Smooth muscle cell (in vitro differentiated cells): ENCODE measurements around the gene AQP2. TPM values are rescaled to one million over a fixed set of nuclear protein-coding genes. Genes with fewer than 3 reads are reported as not detected.
"Not testable (repeated sequence)": the region's sequence is repeated elsewhere in the genome, so short reads cannot be mapped to it uniquely, and the experiment has no call there.

Source experiments
- DNase-seq: peaks from one replicate; lab custom pipeline; 2025; ENCODE audit not compliant: unreplicated experiment; lab: John Stamatoyannopoulos, UW
- H2AFZ ChIP-seq: fragments of 200-600 bp; sonication (generic); 2 replicates; pipeline ENCODE4 v1.6.0; 2016; ENCODE audit warnings: antibody characterized with exemption, low read depth, mild to moderate bottlenecking
- H3F3A ChIP-seq: fragments of 200-600 bp; sonication (generic); 2 replicates; pipeline ENCODE4 v1.6.0; 2017; ENCODE audit warnings: antibody characterized with exemption, low read depth
- H3K27ac ChIP-seq: fragments of 200-600 bp; sonication (generic); 2 replicates; pipeline ENCODE4 v1.5.1; 2016; ENCODE audit warnings: low read depth, mild to moderate bottlenecking
- H3K27me3 ChIP-seq: fragments of 200-600 bp; sonication (generic); 2 replicates; pipeline ENCODE4 v1.6.1; 2016; ENCODE audit warnings: low read depth, mild to moderate bottlenecking
- H3K36me3 ChIP-seq: fragments of 200-600 bp; sonication (generic); 2 replicates; pipeline ENCODE4 v1.5.1; 2016; ENCODE audit warnings: low read depth
- H3K4me1 ChIP-seq: fragments of 200-600 bp; sonication (generic); 2 replicates; pipeline ENCODE4 v1.5.1; 2016; ENCODE audit warnings: low read depth
- H3K4me2 ChIP-seq: fragments of 200-600 bp; sonication (generic); 2 replicates; pipeline ENCODE4 v1.6.0; 2016; ENCODE audit warnings: mild to moderate bottlenecking
- H3K4me3 ChIP-seq: fragments of 200-600 bp; sonication (generic); 2 replicates; pipeline ENCODE4 v1.5.1; 2016; ENCODE audit warnings: mild to moderate bottlenecking
- H3K79me2 ChIP-seq: fragments of 200-600 bp; sonication (generic); 2 replicates; pipeline ENCODE4 v1.6.0; 2016; ENCODE audit warnings: low read depth, mild to moderate bottlenecking
- H3K9ac ChIP-seq: fragments of 200-600 bp; sonication (generic); 2 replicates; pipeline ENCODE4 v1.6.0; 2016; ENCODE audit warnings: low read depth
- H3K9me3 ChIP-seq: fragments of 200-600 bp; sonication (generic); replicated peaks from 2 replicates; pipeline ENCODE4 v1.5.1; 2016; ENCODE audit warnings: low read depth
- H4K20me1 ChIP-seq: fragments of 200-600 bp; sonication (generic); 2 replicates; pipeline ENCODE4 v1.6.0; 2016; ENCODE audit warnings: low read depth
- WGBS: methylation state at CpG from one replicate; pipeline ENCODE4 v1.1.7; 2016; ENCODE audit warnings: low lambda C conversion rate; 5-methylcytosine and 5-hydroxymethylcytosine counted together
- polyA plus RNA-seq: library from polyadenylated mRNA; unstranded; fragments of >200 nt; fragmentation: Nextera tagmentation; extraction: Ambion mirVana; gene quantifications from 2 replicates; pipeline ENCODE4 v1.2.1, GENCODE V29; 2016
- total RNA-seq: library from RNA; depleted of rRNA; stranded (reverse); fragments of >200 nt; gene quantifications from 2 replicates; pipeline ENCODE4 v1.2.3, GENCODE V29; 2014
- TF ChIP-seq, protein P1 (sequence below): fragments of 200-600 bp; sonication (generic); IDR thresholded peaks from 2 replicates; pipeline ENCODE4 v1.5.1; 2017; ENCODE audit warnings: borderline replicate concordance, mild to moderate bottlenecking, antibody characterized with exemption; ENCODE audit not compliant: insufficient read depth, poor library complexity, severe bottlenecking

Gene AQP2
- total and polyA plus RNA-seq, 2 experiments from 2014 or later, result 0.13 to 0.14 TPM

DNA sequence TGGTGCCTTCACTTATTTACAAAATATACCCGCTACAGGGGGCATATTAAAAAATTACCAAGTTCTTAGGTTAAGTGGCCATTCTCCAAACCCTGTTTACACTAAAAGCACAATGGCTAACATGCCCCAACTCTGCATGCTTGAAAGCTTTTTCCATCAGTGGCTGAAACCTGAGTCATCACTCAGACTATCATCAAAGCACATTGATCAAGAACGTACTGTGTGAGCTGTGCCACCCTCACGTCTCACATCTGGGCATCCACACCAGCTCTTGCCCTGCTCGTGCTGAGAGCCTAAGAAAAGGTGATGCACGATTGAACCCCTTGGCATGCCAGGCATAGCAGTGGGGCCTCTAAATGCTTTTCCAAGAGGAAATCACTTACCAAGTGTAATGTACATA lies 35.4 kb downstream of the AQP2 start:
- Histone ChIP-seq H3K4me1 (peaks cover 15% of the 10 kb centered on the region), H2AFZ (no peak overlapping the region), H3K79me2 (no peaks in the 10 kb centered on the region), H3K4me2 (no peak overlapping the region), H3K27ac (no peak overlapping the region), H4K20me1 (peaks cover 4% of the 10 kb centered on the region), H3K9me3 (no peaks in the 10 kb centered on the region), H3K4me3 (no peak overlapping the region), H3F3A (peaks cover 16% of the 10 kb centered on the region), H3K27me3 (peaks cover 1% of the 10 kb centered on the region), H3K36me3 (no peaks in the 10 kb centered on the region), H3K9ac (no peak overlapping the region)
- TF ChIP-seq, protein P1, sequence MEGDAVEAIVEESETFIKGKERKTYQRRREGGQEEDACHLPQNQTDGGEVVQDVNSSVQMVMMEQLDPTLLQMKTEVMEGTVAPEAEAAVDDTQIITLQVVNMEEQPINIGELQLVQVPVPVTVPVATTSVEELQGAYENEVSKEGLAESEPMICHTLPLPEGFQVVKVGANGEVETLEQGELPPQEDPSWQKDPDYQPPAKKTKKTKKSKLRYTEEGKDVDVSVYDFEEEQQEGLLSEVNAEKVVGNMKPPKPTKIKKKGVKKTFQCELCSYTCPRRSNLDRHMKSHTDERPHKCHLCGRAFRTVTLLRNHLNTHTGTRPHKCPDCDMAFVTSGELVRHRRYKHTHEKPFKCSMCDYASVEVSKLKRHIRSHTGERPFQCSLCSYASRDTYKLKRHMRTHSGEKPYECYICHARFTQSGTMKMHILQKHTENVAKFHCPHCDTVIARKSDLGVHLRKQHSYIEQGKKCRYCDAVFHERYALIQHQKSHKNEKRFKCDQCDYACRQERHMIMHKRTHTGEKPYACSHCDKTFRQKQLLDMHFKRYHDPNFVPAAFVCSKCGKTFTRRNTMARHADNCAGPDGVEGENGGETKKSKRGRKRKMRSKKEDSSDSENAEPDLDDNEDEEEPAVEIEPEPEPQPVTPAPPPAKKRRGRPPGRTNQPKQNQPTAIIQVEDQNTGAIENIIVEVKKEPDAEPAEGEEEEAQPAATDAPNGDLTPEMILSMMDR, result no peak
- DNase-seq, result no peak
- WGBS, result 67% methylated on average over 5 of the region's 5 CpGs

DNA sequence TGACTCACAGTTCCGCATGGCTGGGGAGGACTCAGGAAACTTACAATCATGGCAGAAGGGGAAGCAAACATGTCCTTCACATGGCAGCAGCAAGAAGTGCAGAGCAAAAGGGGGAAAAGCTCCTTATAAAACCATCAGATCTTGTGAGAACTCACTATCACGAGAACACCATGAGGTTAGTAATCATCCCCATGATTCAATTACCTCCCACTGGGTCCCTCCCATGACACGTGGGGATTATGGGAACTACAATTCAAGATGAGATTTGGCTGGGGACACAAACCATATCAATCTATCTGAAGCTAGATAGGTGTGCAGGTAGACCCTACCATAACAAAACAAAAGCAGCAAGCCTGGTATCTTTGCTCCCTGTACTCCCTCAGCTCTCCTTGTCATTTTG lies 35.9 kb downstream of the AQP2 start:
- not testable (repeated sequence) for H3K4me2 ChIP-seq, H3K9me3 ChIP-seq, H3K27me3 ChIP-seq, DNase-seq, H4K20me1 ChIP-seq, H3K9ac ChIP-seq, H3K36me3 ChIP-seq, H3K79me2 ChIP-seq, H3K4me3 ChIP-seq, H2AFZ ChIP-seq, H3K27ac ChIP-seq
- 87% methylated on average over 3 of the region's 3 CpGs for WGBS
- H3K4me1 ChIP-seq, result peaks cover 15% of the 10 kb centered on the region
- H3F3A ChIP-seq, result peaks cover 16% of the 10 kb centered on the region

DNA sequence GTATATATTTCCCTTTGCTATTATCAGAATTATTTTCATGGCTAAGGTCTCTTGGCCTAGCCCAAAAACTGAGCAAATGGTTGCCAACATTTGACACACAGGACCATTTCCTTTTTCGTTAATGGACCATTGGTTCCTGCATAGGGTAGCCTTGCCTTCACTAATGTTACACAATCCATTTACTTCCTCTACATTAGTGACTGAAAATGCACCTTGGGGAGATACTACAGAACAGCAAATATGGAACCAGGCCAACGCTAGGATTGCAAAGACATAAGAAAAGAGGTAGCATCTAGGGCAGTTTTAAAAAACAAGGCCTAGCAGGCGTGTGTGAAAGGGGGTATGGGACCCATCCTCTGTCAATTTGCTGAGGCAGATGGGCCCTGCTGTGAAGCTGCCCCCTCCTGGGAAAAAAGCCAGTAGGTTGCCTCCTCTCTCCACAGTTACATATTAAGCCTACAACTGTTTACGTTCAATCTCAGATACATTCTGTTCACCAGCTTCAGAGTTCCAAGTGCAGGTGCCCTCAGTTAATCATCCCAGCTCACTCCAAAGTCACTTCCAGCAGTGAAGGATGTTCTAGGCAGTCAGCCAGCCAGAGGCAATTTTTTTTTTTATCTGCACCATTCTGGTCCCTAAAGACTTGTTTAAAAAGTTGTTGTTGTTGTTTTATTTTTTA lies 37.2 kb downstream of the AQP2 start:
- WGBS, result 99% methylated on average over 4 of the region's 4 CpGs
- no peak overlapping the region for H3K27ac ChIP-seq
- H3K4me1 ChIP-seq, result peaks cover 15% of the 10 kb centered on the region
- H3K27me3 ChIP-seq, result no peaks in the 10 kb centered on the region
- H3K4me2 ChIP-seq, result no peak overlapping the region
- no peak overlapping the region for H3K9ac ChIP-seq
- H2AFZ ChIP-seq, result no peak overlapping the region
- H3K4me3 ChIP-seq, result no peak overlapping the region
- TF ChIP-seq, protein P1, result no peak
- H3F3A ChIP-seq, result peaks cover 16% of the 10 kb centered on the region
- H4K20me1 ChIP-seq, result peaks cover 4% of the 10 kb centered on the region
- no peaks in the 10 kb centered on the region for H3K9me3 ChIP-seq
- DNase-seq, result no peak
- H3K36me3 ChIP-seq, result no peaks in the 10 kb centered on the region
- no peaks in the 10 kb centered on the region for H3K79me2 ChIP-seq

DNA sequence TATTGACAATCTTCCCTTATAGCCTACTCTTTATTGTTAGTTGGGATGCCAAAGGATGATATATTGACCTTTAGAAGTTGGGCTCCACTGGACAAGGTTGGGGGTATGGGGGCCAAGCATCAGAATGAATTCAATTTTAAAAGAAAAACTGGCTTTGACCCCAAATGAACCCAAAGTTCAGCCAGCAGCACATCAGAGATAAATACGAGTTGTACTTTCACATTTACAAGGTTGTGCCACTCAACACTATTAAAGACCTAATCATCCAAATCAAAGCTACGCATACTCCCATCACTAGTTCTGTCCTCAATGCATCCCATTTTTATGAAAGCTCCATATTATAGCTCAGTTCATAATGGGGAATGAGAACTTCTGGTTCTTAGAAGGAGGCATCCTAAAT lies 38.9 kb downstream of the AQP2 start:
- not testable (repeated sequence) for H3K9me3 ChIP-seq, H3K79me2 ChIP-seq, H3K4me2 ChIP-seq, H4K20me1 ChIP-seq, H3K36me3 ChIP-seq, H3K27ac ChIP-seq, H3K27me3 ChIP-seq, DNase-seq, H3K9ac ChIP-seq, H2AFZ ChIP-seq, H3K4me3 ChIP-seq
- 93% methylated on average over 2 of the region's 2 CpGs for WGBS
- Histone ChIP-seq H3K4me1 (peaks cover 11% of the 10 kb centered on the region), H3F3A (peaks cover 13% of the 10 kb centered on the region)

DNA sequence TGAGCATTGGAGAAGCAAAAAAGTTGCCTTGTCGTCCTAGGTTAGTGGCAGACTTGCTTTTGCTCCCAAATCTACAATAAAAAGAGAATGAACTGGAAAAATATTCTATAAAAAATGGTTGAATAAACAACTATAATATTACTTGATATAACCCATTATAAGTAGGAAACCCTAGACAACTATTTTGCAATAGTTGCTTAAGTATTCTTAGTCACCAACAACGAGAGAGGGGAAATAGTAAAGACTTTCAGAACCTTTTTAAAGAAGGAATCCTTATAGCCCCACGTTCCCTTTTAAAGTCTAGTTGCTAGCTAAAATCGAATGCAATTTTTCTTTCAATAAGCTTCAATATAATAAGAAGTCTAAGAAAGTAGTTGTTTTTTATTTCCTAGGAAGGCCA lies 39.7 kb downstream of the AQP2 start:
- Histone ChIP-seq H4K20me1 (no peaks in the 10 kb centered on the region), H3K9me3 (no peaks in the 10 kb centered on the region), H3K9ac (no peak overlapping the region), H3K4me2 (no peak overlapping the region), H3K27me3 (no peaks in the 10 kb centered on the region), H3K4me3 (no peak overlapping the region), H3K27ac (no peak overlapping the region), H3F3A (peaks cover 6% of the 10 kb centered on the region), H3K79me2 (no peaks in the 10 kb centered on the region), H2AFZ (no peak overlapping the region), H3K36me3 (peaks cover 3% of the 10 kb centered on the region), H3K4me1 (peaks cover 2% of the 10 kb centered on the region)
- TF ChIP-seq, protein P1, result no peak
- DNase-seq, result no peak
- 84% methylated on average over 4 of the region's 4 CpGs for WGBS
